NCI-H128 (cell line): ENCODE measurements around the gene EIF3L.

Experiments used
- DNase-seq: peaks from one replicate; lab custom pipeline; 2025; ENCODE audit not compliant: unreplicated experiment; lab: John Stamatoyannopoulos, UW

Gene EIF3L

DNA sequence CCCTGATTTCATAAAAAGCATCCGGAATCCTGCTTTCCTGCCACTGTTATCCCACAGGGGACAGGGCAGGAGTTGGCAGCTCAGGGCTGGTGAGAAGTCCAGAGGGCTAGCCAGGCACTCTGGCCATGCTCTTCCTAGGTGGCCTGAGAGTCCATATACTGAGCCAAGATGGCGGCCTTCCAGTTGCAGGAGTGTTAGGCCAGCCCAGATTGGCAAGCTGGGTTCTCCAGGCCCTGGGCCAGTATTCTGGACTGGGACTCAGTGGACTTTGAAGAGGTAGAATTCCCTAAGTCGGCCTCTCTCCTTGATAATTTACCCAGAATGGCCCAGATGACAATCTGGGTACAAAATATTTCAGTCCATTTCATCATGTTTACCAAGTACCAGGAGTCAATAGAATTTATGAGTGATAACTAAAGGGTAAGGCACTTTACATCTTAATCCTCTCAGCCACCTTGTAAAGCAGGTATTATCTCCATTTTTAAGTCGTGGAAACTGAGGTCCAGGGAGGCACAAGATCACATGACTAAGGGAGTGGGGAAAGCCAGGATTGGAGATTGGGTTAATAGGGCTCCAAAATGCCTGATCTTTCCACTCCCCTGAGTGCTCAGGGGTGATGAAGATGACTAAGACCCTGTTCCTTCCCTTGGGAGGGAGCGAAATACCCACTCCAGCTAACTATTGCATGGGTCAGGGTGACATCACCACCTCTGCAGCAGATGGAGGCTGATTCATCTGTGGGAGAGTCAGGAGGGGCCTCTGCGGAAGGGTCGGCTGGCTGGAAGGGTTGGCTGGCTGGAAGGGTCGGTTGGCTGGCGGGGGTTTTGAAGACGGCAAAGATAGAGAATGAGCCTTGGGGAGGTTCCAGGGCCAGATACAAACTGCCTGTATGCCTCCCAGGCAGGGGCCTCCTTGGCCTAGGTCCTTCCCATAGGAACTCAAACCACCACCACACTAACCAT, 55.6 kb downstream of the EIF3L start:
- no peak for DNase-seq

DNA sequence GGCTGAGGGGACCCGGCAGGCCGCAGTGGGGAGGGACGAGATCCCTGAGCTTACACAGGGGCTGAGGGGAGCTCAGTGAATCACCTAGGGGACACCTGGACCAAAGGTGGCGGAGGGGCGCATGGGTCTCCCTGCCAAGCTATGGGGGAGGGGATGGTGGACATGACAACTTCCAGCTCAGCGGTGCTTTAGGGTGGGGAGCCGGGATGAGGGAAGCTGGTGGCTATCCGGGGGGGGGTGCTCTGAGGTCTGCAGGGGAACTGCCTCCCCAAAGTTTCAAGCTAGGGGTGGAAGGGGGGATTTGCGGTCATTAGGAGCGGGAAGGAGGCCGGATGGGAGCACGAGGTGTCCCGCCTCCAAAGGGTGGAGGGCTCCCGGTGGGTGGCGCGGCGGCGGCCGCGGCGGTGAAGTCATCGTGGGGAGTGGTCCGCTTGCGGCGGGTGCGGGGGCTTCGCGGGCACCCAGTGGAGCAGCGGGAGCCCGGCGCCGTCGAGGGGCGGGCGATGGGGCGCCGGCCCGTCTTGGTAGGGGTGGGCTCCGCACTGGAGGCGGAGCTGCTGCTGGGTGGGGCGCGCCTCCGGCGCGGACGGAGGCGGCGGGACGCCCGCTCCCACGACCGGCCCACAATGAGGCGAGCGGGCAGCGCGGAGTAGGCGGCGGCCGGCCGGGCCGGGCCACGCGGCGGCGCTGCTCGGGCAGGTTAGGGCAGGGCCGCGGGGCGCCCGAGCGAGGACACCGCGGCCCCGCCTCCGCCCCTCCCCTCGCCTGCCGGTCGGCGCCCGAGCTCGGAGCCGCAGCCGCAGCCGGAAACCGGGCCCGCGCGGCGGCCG, 56.5 kb downstream of the EIF3L start, which contains the start of gene MICALL1:
Gene MICALL1, plus strand, starts transcription at position 764 of the 830 bp plus-strand sequence. CDS start 126 bp downstream, outside the sequence.
- DNase-seq: no peak

DNA sequence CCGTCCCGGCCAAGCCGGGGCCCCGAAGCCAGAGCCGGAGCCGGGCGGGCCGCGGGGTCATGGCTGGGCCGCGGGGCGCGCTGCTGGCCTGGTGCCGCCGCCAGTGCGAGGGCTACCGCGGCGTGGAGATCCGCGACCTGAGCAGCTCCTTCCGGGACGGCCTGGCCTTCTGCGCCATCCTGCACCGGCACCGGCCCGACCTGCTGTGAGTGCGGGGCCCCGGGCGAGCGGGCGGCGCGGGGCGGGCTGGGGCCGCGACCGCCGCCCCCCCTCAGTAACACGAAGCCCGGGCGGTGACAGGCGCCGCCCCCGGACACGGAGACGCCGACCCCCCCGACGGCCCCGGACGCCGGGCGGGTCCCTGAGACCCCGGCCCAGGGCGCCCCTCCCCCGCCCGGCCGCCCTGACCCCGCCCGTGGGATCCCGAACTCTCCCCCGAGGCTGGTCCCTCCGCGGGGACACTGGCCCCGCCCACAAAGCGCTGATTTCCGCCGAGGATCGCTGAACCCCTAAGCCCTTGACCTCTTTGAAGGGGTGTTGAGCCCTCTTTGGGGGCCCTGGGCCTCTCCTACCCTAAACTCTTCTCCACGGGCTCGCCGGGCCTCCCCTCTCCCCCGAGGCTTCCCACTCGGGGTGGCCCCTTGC, 57.3 kb downstream of the EIF3L start:
- no peak for DNase-seq

DNA sequence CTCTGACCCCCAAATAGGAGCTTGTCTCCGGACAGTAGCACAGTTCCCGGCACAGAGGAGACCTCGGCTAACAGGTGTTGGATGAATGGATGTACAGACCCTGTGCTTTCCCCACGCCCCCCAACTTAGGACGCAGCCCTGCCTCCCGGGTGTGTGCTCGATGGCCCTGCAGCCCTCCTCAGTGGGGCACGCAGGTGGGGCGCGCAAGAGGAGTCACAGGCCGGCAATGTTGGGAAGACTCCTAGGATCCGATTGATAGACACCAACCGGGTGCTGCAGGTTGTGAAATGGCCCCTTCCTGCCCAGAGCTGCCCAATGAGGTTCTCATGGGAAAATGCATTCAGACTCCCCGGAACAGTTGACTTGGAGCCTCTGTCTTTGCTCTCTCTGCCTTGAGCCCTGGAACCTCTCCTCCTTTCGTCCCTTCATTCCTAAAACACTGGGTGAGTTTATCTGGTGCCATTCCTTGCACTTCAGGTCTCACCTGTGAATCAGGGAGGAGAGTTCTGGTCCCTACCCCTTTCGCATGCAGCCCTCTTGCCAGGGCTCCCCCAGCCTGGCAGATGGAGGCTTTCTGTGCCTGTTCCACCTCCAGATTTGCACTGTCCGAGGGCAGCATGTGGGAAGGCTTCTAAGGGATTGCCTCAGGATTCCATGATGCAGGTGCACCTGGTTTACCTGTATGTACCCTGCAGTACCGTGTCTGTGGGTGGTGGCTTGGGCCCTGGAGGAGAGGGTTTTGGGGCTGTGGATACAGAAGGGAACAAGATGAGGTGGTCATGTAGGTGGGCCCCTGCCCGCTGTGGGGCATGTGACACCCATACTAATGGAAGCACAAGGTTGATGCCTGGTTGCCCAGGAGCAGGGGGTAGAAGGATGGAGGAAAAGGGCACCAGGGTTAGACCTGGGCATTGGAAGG, 58.1 kb downstream of the EIF3L start:
- DNase-seq: no peak

DNA sequence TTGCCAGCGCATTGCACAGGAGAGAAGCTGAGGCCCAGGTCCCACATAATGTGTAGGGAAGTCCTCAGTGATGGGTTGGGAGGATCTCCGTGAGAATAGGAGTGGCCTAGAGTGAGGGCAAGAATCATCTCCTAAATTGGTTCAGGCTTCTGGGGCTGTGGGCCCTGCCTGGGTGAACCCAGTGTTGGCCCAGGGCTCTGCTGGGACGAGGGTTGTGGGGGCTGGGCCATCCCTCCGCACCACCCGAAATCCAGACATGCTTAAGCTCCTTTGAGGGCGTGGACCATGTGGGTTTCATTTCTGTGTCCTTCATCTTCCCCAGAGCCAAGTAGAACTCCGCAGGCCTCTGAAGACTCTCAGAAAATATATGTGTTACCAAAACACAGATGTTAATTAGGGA, 60.5 kb downstream of the EIF3L start:
- DNase-seq: no peak

DNA sequence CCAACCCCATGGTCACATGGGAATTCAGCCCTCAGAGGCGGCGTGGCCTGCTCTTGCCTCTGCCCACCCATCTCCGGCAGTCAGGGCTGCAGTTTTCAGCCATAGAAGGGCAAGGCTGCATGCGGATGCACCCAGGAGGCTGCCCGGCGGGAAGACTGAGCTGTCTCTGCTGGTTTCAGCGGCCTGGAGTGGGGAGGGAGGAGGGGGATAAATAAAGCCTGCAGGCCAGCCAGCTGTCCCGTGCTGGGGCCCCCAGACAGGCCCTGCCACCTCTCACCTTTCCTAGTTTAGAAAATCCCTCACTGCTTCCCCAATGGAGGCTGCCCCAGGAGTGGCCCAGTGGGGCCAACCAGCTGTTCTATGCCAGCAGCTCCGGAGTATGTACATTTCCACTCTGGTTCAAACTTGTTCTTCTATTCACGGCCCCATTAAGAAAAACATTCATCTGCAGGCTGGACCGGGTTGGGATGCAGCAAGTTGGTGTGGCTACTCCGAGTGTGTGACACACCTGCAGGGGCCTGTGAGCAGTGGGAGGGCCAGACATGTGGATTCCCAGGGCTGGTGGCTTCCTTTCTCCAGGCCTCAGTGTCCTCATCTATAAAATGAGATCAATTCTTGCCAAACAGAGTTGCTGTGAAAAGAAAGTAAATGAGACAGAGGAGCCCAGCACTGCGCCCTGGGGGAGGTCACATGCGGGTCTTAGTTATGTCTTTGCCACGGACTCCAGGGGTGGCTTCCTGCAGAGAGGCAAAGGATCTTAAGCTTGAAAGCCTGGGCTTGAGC, 61.9 kb downstream of the EIF3L start:
- DNase-seq: no peak

DNA sequence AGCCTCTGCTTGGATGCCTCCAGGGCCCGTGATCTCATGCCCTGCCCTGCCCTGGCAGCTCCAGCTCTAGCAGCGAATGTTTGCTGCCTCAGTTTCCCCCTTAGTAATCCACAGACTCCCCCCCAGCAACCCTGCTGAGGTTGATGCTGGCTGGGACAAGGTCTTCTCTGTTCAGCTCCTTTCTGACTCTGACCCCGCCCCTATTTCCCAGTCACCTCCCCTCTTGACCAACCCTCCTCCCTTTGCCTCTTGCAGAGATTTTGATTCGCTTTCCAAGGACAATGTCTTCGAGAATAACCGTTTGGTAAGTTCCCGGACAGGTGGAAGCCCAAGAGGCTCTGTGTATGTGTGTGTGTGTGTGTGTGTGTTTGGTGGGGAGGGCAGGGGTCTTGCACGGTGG, 62.5 kb downstream of the EIF3L start:
- DNase-seq: no peak

DNA sequence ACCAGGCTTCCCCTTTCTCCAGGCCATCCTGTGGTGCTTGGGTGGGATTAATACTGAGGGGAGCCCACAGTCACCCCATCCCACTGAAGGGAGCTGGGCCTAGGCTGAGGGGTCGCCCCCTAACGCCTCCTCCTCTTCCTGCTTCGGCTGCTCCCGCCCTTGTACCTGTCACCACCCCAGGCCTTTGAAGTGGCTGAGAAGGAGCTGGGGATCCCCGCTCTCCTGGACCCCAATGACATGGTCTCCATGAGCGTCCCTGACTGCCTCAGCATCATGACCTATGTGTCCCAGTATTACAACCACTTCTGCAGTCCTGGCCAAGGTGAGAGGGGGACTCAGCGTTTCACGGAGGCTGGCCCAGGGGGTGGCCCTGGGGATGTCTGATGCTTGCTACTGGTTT, 63.0 kb downstream of the EIF3L start:
- no peak for DNase-seq

DNA sequence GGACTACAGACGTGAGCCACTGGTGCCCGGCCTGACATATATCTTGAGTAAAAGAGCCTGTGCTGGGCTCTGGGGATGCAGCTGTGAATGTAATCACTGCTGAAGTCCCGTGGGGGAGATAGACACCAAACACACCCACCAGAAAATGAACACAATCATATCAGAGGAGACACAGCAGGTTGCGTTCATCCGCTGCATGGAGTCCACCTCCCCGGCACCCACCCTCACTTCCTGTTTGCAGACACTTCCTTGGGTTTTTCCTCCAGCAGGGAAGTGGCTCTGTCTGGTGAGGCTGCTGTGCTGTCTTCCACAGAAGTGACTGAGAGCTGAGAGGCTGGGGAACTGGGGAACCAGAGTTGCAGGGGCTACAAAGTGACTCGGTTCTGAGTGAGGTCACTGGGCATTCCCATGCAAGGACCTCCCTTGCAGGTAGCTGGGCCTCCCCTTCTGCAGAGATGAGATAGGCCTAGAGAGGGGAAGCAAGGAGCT, 64.1 kb downstream of the EIF3L start:
- DNase-seq: no peak

DNA sequence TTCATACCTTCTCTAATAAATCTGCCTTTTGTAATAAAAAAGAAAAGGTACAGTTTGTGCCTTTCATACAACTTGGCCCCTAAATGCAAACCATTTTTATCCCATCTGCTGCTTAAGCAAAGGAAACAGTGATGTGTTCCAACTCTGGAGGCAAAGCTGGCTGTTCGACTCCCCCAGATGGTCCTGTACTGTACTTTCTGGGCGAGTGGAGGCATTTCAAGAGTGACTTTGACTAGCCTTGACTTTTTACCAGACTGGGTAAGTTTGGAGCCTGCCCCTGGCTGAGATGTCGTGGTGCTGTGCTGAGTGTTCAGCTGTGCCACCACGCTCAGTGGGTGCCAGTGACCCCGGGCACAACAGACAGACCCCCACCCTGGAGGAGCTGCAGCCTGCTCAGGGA, 67.1 kb downstream of the EIF3L start:
- no peak for DNase-seq

DNA sequence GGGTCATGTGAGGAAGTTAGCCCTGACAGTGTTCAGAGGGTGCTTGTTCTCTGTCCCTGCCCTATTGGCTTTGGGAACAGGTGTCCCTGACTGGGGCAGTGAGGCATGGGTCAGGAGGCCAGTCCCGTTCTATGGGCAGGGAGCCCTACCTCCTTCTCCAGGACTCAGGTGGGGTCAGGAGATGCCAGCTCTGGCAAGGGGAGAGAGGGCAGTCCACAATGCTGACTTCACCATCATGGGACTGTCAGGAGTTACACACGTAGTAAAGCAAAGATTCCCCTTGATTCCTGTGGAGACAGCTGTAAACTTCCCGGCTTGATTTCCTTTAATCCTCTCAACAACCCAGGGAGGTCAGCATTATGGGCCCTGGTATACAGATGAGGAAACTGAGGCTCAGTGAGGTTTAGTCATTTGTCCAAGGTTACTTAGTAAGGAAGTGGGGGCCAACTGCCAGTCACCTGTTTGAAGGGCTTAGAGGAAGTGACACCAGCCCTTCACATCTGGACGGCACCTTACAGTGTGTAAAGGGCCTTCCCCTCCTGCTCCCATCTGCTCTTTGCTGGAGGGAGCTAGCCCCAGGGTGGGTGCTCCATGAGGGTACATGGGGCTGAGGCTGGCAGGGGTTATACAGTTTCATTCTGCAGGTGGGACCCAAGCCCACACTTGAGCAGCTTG, 68.8 kb downstream of the EIF3L start:
- DNase-seq: no peak

DNA sequence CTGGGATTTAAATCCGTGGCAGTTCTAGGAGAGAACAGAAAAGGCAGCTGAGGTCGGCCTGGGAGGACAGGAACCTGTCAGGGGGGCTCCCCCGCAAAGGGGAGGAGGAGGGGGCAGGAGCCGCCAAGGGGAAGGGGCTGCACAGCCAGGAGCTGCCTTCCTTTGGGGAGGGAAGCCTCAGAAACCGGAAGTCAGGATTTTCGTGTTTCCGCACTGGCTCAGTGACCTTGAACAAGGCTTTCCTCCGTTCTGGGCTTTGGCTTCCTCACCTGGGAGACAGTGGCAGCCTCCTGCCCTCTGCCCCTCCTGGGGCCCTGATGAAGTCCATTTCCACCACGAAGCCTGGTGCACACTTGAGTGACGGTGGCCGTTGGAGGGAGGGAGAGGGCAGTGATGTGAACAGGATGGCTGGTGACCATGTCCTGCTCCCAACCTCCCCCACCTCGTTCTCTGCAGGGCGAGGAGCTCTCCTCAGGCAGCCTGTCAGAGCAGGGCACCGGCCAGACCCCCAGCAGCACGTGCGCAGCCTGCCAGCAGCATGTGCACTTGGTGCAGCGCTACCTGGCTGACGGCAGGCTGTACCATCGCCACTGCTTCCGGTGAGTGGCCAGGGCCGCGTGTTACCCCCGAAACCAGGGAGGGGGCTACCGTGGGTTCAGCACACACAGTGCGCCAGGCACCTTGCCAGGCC, 69.5 kb downstream of the EIF3L start:
- no peak for DNase-seq

DNA sequence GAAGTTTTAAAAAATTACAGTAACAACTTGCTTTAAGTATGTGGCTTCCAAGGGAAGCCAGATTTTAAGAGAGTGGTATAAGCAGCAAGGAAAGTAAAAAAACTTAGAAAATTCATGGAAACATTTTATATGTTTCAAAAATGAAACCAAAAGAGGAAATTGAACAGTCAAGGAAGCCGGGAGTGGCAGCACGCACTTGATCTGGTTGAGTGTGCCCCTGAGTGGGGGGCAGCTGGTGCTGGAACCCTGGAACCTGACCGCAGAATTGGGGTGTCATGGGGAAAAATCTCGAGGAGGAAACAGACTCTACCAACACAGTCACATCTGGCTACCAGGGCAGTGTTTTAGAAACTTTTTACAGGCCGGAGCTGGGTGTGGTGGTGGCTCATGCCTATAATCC, 70.9 kb downstream of the EIF3L start:
- DNase-seq: no peak

DNA sequence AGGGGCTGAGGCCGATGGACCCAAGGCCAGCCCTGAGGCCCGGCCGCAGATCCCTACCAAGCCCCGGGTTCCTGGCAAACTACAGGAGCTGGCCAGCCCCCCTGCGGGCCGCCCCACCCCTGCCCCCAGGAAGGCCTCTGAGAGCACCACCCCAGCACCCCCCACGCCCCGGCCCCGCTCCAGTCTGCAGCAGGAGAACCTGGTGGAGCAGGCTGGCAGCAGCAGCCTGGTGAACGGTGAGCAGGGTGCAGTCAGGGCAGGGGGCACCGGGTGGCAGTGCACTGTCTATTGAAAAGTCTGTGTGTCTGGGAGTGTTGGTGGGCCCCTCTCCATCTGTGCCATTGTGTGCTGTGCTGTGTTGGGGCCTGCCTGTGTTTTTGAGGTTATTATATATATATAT, 73.0 kb downstream of the EIF3L start:
- no peak for DNase-seq

DNA sequence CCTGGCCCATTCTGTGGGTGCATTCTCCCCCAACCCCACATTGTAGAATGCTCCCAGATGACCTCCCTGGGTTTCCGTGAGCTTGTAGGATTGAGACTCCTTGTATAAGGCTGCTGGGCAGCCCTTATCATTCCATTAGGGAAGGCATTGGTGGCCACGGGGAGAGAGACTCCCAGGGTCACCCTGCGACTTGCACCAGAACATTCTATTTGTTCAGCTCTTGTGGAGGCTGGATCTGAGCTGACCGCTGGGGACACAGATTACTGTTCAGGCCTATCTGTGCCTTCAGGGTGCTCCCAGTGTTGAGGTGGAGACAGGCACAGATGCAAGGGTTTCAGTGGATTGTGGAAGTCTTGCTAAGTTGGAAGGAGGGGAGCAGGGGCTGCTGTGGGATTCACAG, 74.7 kb downstream of the EIF3L start:
- DNase-seq: no peak

DNA sequence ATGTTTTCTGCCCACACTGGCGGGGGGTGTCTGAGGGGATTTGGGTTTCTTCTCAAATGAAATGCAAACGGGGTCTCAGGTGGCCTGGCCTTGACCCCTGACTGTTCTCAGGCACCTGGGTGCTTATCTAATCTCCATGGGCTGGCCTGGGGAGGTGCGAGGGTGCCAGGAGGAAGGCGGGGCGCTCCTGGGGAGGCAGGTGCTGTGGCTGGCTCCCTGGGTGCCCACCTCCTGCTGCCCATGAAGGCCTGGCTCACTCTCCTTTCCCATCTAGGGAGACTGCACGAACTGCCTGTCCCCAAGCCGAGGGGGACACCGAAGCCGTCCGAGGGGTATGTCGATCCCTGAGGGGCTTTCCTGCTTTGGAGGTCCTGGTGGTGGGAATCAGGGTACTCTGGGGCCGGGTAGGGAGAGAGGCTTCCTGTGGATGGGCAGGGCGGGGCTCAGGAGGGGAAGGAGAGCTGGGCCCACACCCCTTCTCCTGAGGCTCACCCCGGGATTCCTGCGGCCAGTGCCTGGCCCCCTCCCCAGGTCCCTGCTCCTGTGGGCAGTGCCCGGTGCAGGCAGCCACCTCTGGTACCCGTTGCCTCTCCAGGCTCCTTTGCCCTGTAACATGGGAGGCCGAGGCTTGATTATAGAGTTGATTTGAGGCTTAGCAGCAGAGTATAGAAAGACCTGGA, 75.3 kb downstream of the EIF3L start:
- no peak for DNase-seq

DNA sequence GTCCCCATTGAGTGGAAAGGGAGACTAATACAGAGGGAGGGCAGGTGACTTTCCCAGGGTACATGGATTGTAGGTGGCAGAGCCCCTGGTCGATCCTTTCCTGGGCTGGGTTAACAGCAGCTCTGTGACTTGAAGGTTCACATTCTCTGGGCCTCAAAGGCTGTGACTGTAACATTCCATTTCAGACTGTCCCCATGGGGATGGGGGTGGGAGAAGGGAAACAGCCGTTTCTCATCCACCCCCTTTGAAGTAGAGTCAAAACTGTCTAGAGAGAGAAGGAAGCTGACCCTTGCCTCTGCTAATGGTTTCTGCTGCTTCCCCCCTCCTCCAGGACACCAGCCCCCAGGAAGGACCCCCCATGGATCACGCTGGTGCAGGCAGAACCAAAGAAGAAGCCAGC, 76.1 kb downstream of the EIF3L start:
- DNase-seq: no peak

DNA sequence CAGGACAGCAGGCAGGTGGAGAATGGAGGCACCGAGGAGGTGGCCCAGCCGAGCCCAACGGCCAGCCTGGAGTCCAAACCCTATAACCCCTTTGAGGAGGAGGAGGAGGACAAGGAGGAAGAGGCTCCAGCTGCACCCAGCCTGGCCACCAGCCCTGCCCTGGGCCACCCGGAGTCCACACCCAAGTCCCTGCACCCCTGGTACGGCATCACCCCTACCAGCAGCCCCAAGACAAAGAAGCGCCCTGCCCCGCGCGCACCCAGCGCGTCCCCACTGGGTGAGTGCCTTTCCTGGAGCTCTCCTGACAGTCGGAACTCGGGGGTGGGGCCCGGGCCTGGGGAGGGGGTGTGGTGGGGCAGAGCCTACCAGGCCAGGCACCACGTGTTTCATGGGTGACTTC, 76.5 kb downstream of the EIF3L start:
- no peak for DNase-seq
